ENCODE results near the gene FERMT3. TPM values are rescaled to one million over a fixed set of nuclear protein-coding genes. Genes with fewer than 3 reads are reported as not detected.

Gene FERMT3
- total RNA-seq, 1 experiment from 2014 or later: 10.6 TPM

DNA sequence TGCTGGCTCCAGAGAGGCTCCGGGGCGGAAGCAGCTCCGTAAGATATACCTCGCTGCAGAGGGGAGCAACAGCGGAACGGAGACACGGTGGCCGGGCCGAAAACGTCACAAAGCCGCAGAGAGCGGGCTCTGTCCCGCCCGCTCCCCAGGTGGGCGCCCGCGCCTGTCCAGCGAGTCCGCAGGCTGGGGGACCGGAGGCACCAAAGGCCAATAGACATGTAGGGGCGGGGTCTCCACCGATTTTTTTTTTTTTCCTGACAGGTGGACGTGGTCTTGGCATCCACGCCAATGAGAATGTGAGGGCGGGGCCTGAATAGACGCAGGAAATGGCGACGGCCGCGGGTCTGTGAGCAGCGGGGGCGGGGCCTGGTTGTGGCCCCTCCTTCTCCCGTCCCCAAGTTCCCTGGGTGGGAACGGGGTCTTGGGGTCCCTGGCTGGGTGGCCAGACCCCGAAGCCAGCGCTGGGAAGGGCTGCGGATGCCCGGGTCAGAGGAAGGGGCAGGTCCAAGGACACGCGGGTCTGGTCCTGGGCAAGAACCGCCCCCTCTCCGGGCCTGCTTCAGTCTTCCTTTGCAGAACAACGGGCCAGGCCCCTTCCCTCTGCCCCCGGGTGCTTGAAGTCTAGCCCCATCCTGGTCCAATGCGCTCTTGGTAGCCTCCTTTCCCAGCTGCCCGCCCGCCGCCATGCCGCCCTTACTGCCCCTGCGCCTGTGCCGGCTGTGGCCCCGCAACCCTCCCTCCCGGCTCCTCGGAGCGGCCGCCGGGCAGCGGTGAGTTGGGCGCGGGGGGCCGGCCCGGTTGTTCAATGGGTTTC is 23.9 kb downstream of the FERMT3 start, which contains the start of gene DNAJC4:
Gene DNAJC4, plus strand, starts transcription at position 378 of the 814 bp plus-strand sequence. Its CDS starts 307 bp downstream, at position 685.
- Histone ChIP-seq H3K4me1 (ENCODE audit: insufficient read depth, low read length) (0 out of 2 replicates have a peak, but pooled peaks cover 3% of the 10 kb centered on the region), H4K5ac (ENCODE audit: insufficient read length, low read depth, low read length) (no peak within 1 kb of the TSS), H4K91ac (ENCODE audit: insufficient read length, low read depth, low read length) (no peak within 1 kb of the TSS), H3T11ph (ENCODE audit: low read length) (no peak within 1 kb of the TSS), H2AK5ac (ENCODE audit: insufficient read length, low read length) (no peak within 1 kb of the TSS), H2AFZ (ENCODE audit: low read length) (no peak within 1 kb of the TSS), H3K14ac (ENCODE audit: insufficient read depth, low read length) (peak within 1 kb of the TSS; percentile 60), H3K79me2 (ENCODE audit: insufficient read depth, low read length) (no peaks in the 10 kb centered on the region), H2BK5ac (ENCODE audit: insufficient read length, low read length) (no peak within 1 kb of the TSS), H3K9ac (ENCODE audit: extremely low read depth, insufficient read length, low read length) (peak within 1 kb of the TSS; percentile 33), H3K9me3 (ENCODE audit: control insufficient read depth, low read depth, low read length) (no peaks in the 10 kb centered on the region), H3K23me2 (ENCODE audit: insufficient read length, low read depth, low read length, poor library complexity, severe bottlenecking) (peaks cover 35% of the 10 kb centered on the region), H2BK20ac (ENCODE audit: low read depth, low read length, poor library complexity, severe bottlenecking) (no peak within 1 kb of the TSS), H3K27me3 (ENCODE audit: insufficient read depth, low read length) (no peaks in the 10 kb centered on the region; the same call in 1 of the 2 replicates), H3K27ac (ENCODE audit: insufficient read length, low read depth, low read length) (no peak within 1 kb of the TSS), H3K4me2 (ENCODE audit: insufficient read depth, insufficient read length, low read length) (peak within 1 kb of the TSS; percentile 94), H4K8ac (replicated peaks; ENCODE audit: insufficient read length, low read depth, low read length) (no peak within 1 kb of the TSS), H3K56ac (ENCODE audit: insufficient read length, low read depth, low read length) (no peak within 1 kb of the TSS), H2BK120ac (ENCODE audit: low read depth, low read length, poor library complexity, severe bottlenecking) (no peak within 1 kb of the TSS), H3K18ac (ENCODE audit: insufficient read length, low read depth, low read length) (peak within 1 kb of the TSS; percentile 84), H4K20me1 (ENCODE audit: control insufficient read depth, insufficient read depth, insufficient read length) (no peaks in the 10 kb centered on the region), H2BK15ac (ENCODE audit: low read depth, low read length) (no peak within 1 kb of the TSS), H3K79me1 (ENCODE audit: insufficient read depth, low read depth, low read length, poor library complexity, severe bottlenecking) (no peaks in the 10 kb centered on the region), H3K4ac (ENCODE audit: low read depth, low read length) (no peak within 1 kb of the TSS), H2BK12ac (ENCODE audit: insufficient read length, low read depth, low read length) (no peak within 1 kb of the TSS), H3K23ac (ENCODE audit: insufficient read length, low read depth, low read length) (no peak within 1 kb of the TSS)
- H3K4me1 Mint-ChIP-seq: peaks cover 26 to 37% of the 10 kb centered on the region in 2 experiments
- peaks cover 20% of the 10 kb centered on the region for H3K27me3 Mint-ChIP-seq (ENCODE audit: low read depth)
- peak within 1 kb of the TSS; percentile 74 to 91 for H3K4me3 Mint-ChIP-seq
- peaks cover 2 to 3% (median 3%) of the 10 kb centered on the region in 3 experiments; a peak in 4 of 7 replicates for H3K36me3 Mint-ChIP-seq (ENCODE audit: insufficient read depth in 1 of 3, low read depth in 3 of 3)
- peak within 1 kb of the TSS; percentile 54 to 88 (median 87); a peak in 5 of 7 replicates for H3K27ac Mint-ChIP-seq
- peak; percentile 98 for DNase-seq
- no peaks in the 10 kb centered on the region for H3K9me3 Mint-ChIP-seq
- TF ChIP-seq, protein P1, sequence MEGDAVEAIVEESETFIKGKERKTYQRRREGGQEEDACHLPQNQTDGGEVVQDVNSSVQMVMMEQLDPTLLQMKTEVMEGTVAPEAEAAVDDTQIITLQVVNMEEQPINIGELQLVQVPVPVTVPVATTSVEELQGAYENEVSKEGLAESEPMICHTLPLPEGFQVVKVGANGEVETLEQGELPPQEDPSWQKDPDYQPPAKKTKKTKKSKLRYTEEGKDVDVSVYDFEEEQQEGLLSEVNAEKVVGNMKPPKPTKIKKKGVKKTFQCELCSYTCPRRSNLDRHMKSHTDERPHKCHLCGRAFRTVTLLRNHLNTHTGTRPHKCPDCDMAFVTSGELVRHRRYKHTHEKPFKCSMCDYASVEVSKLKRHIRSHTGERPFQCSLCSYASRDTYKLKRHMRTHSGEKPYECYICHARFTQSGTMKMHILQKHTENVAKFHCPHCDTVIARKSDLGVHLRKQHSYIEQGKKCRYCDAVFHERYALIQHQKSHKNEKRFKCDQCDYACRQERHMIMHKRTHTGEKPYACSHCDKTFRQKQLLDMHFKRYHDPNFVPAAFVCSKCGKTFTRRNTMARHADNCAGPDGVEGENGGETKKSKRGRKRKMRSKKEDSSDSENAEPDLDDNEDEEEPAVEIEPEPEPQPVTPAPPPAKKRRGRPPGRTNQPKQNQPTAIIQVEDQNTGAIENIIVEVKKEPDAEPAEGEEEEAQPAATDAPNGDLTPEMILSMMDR (conservative IDR thresholded peaks at IDR 0.05): no peak
- WGBS (ENCODE audit: extremely low coverage, insufficient read length, low lambda C conversion rate): no CpG with 5 or more reads among the region's 62 CpGs
